ENCODE measurements around the gene ITGA2. TPM values are rescaled to one million over a fixed set of nuclear protein-coding genes. Genes with fewer than 3 reads are reported as not detected.

Gene ITGA2
- total and polyA plus RNA-seq, 2 experiments from 2014 or later, result 10.4 to 21.5 TPM

DNA sequence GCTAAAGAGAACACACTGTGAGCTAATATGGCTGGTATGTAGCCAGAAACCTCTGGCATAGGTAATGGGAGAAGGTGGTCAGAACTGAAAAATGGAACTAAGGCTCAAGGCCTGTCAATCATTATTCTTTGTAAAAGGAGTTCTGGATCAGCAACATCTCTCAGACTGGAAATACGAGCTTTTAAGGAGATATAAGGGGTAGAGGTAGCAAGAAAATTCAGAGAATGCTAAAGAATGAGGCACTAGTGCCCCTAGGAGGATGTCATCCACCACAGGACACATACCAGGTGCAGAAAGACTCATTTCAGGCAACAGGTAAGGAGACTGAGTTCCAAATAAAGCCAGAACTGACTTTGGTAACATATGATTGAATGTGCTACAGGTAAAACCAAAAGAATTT, 139.3 kb downstream of the ITGA2 start:
- WGBS, 2 experiments (ENCODE audit: low coverage in 1 of 2, low lambda C conversion rate in 2 of 2, missing lambda C conversion rate in 2 of 2), result 96 to 100% methylated on average over 1 of the region's 1 CpG
- H3K9me2 ChIP-seq (ENCODE audit: insufficient read depth), result no peaks in the 10 kb centered on the region
- no peak overlapping the region for H3K4me2 ChIP-seq (ENCODE audit: unreplicated experiment)
- no peak overlapping the region for H3K27ac ChIP-seq
- TF ChIP-seq EZH2phosphoT487 (IDR thresholded peaks at IDR 0.05; ENCODE audit: insufficient read depth, low read depth) (no peak), EZH2 (IDR thresholded peaks at IDR 0.05; ENCODE audit: insufficient read depth, poor library complexity, severe bottlenecking) (no peak)
- H3K9ac ChIP-seq, result no peak overlapping the region
- no peaks in the 10 kb centered on the region for H3K9me3 ChIP-seq (ENCODE audit: low read depth)
- DNase-seq, result no peak
- no peaks in the 10 kb centered on the region for H3K79me2 ChIP-seq (ENCODE audit: insufficient read depth)
- H3K36me3 ChIP-seq (ENCODE audit: low read depth), result no peaks in the 10 kb centered on the region
- H2AFZ ChIP-seq, result no peak overlapping the region
- H3K4me1 ChIP-seq (ENCODE audit: insufficient read depth), result peaks cover 25% of the 10 kb centered on the region
- H3F3A ChIP-seq (ENCODE audit: insufficient read depth), result peaks cover 28% of the 10 kb centered on the region; the same call in 1 of the 2 replicates
- no peak overlapping the region for H3K4me3 ChIP-seq
- no peaks in the 10 kb centered on the region for H4K20me1 ChIP-seq (ENCODE audit: insufficient read depth)
- H3K27me3 ChIP-seq (replicated peaks; ENCODE audit: insufficient read depth), result no peaks in the 10 kb centered on the region
- in situ Hi-C loops (cut with MboI), result loop anchor here (10.0 kb wide), 1 partner anchor 1086 kb away; no protein-coding TSS in a partner anchor

DNA sequence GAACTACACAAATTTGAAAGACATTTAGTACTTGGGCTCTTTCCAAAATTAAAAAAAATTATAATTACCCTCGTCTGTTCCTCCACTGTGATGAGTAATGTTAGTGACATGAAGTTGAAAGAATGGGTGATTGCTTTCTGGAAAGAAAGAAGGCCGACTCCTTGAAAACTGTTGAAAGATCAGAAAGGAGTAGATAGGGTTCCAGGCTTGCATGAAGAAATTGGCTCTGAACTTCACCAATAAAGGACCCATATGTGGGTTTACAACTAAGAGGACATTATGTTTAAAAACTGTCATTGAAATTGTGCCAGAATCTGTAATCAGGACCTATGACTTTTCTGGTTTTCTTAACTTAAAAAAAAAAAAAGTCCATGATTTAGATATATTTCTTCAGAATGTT, 141.1 kb downstream of the ITGA2 start:
- H2AFZ ChIP-seq, result peak overlapping the region; percentile 15; the same call in 1 of the 2 replicates
- no peak overlapping the region for H3K27ac ChIP-seq
- in situ Hi-C loops (cut with MboI), result no loop called here
- peak overlapping the region; percentile 55 for H3K4me2 ChIP-seq (ENCODE audit: unreplicated experiment)
- peaks cover 25% of the 10 kb centered on the region for H3K4me1 ChIP-seq (ENCODE audit: insufficient read depth)
- H3K9me3 ChIP-seq (ENCODE audit: low read depth), result no peaks in the 10 kb centered on the region
- H3K9ac ChIP-seq, result no peak overlapping the region
- no peaks in the 10 kb centered on the region for H3K9me2 ChIP-seq (ENCODE audit: insufficient read depth)
- peaks cover 28% of the 10 kb centered on the region; the same call in 1 of the 2 replicates for H3F3A ChIP-seq (ENCODE audit: insufficient read depth)
- WGBS, 2 experiments (ENCODE audit: low coverage in 1 of 2, low lambda C conversion rate in 2 of 2, missing lambda C conversion rate in 2 of 2), result 3 to 4% methylated on average over 2 of the region's 2 CpGs
- peak; percentile 53 for DNase-seq
- no peaks in the 10 kb centered on the region for H3K27me3 ChIP-seq (replicated peaks; ENCODE audit: insufficient read depth)
- H4K20me1 ChIP-seq (ENCODE audit: insufficient read depth), result no peaks in the 10 kb centered on the region
- no peaks in the 10 kb centered on the region for H3K36me3 ChIP-seq (ENCODE audit: low read depth)
- H3K79me2 ChIP-seq (ENCODE audit: insufficient read depth), result no peaks in the 10 kb centered on the region
- TF ChIP-seq EZH2 (IDR thresholded peaks at IDR 0.05; ENCODE audit: insufficient read depth, poor library complexity, severe bottlenecking) (no peak), EZH2phosphoT487 (IDR thresholded peaks at IDR 0.05; ENCODE audit: insufficient read depth, low read depth) (no peak)
- no peak overlapping the region for H3K4me3 ChIP-seq

- Histone ChIP-seq H3F3A (ENCODE audit: insufficient read depth) (peaks cover 18% of the 10 kb centered on the region; the same call in 1 of the 2 replicates), H3K9ac (no peak overlapping the region), H3K9me2 (ENCODE audit: insufficient read depth) (no peaks in the 10 kb centered on the region), H3K27ac (no peak overlapping the region), H3K4me2 (ENCODE audit: unreplicated experiment) (no peak overlapping the region), H3K79me2 (ENCODE audit: insufficient read depth) (no peaks in the 10 kb centered on the region), H3K36me3 (ENCODE audit: low read depth) (no peaks in the 10 kb centered on the region), H3K4me1 (ENCODE audit: insufficient read depth) (peaks cover 14% of the 10 kb centered on the region), H3K9me3 (ENCODE audit: low read depth) (no peaks in the 10 kb centered on the region), H2AFZ (no peak overlapping the region), H4K20me1 (ENCODE audit: insufficient read depth) (no peaks in the 10 kb centered on the region), H3K27me3 (replicated peaks; ENCODE audit: insufficient read depth) (no peaks in the 10 kb centered on the region), H3K4me3 (no peak overlapping the region)
- no peak for DNase-seq
- in situ Hi-C loops (cut with MboI), result no loop called here
- TF ChIP-seq EZH2 (IDR thresholded peaks at IDR 0.05; ENCODE audit: insufficient read depth, poor library complexity, severe bottlenecking) (no peak), EZH2phosphoT487 (IDR thresholded peaks at IDR 0.05; ENCODE audit: insufficient read depth, low read depth) (no peak)
- WGBS, 2 experiments (ENCODE audit: low coverage in 1 of 2, low lambda C conversion rate in 2 of 2, missing lambda C conversion rate in 2 of 2), result 100% methylated on average over 1 of the region's 1 CpG
Observed at GRCh38 chr5:53133020-53133419, 143.9 kb downstream of the ITGA2 start.

Other genes starting within 250 kb of the ITGA2 start
- gene ITGA1, start 201.4 kb upstream of the ITGA2 start, total RNA-seq (2014; rRNA removed; shearing (Covaris generic)), result 18.4 and 18.6 TPM in 2 replicates
- 8.1 and 8.9 TPM in 2 replicates for gene ITGA1, start 201.4 kb upstream of the ITGA2 start, polyA plus RNA-seq (2016; fragmentation: Nextera tagmentation; extraction: Ambion mirVana)
- gene PELO, start 201.4 kb upstream of the ITGA2 start, total RNA-seq (2014; rRNA removed; shearing (Covaris generic)), result 20.4 and 24.4 TPM in 2 replicates
- 25.0 and 25.2 TPM in 2 replicates for gene PELO, start 201.4 kb upstream of the ITGA2 start, polyA plus RNA-seq (2016; fragmentation: Nextera tagmentation; extraction: Ambion mirVana)
- 48.1 and 55.9 TPM in 2 replicates for gene MOCS2, start 120.4 kb downstream of the ITGA2 start, total RNA-seq (2014; rRNA removed; shearing (Covaris generic))
- 80.5 and 83.7 TPM in 2 replicates for gene MOCS2, start 120.4 kb downstream of the ITGA2 start, polyA plus RNA-seq (2016; fragmentation: Nextera tagmentation; extraction: Ambion mirVana)

Measured in GM23248 (cell line).